ENCODE data around the gene FAM204A.

FAM204A gene

DNA sequence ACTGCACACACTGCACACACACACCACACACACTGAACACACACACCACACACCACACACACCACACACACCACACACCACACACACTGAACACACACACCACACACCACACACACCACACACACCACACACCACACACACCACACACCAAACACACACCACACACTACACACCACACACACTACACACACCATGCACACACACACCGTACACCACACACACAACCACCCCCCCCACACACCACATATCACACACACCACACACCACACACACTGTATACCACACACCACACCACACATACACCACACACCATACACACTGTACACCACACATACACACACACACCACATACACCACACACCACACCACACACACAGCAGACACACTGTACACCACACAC, 59.5 kb downstream of the FAM204A start:
- no peak for DNase-seq (ENCODE audit: low read depth in 2 of 3, low spot score in 2 of 3)

DNA sequence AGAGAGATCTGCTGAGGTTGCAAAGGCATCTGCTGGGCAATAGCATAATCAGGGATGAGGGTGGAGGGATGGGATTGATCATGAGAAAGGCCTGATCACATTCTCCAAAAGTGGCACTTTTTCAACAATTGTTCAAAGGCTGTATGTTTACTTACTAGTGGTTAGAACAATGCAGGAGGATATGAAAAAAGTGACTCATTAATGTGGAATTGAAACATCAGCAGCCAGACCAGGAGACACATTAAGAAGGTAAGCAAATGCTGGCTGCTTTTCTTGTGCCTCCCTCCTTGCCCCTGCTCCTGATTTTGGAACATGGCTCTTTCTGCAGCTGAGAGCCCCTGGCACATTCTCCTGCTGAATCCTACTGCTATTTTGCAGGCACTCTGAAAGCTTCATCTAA, 63.5 kb downstream of the FAM204A start:
- no peak for DNase-seq (ENCODE audit: low read depth in 2 of 3, low spot score in 2 of 3)

DNA sequence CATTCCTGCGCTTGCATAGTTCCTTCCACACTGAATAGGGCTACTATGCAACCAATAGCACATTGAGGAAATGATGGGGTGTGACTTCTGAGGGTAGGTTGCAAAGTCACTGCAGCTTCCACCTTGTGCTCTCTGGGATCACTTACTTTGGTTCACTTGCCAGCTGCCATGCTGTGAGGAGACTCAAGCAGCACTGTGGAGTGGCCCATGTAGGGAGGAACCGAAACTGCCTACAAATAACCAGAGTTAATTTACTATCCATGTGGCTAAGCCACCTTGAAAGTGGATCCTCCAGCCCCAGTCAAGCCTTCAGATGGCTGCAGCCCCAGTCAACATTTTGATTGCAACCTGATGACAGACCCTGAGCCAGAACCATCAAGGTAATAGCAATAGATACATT, 64.3 kb downstream of the FAM204A start:
- no peak for DNase-seq (ENCODE audit: low read depth in 2 of 3, low spot score in 2 of 3)

DNA sequence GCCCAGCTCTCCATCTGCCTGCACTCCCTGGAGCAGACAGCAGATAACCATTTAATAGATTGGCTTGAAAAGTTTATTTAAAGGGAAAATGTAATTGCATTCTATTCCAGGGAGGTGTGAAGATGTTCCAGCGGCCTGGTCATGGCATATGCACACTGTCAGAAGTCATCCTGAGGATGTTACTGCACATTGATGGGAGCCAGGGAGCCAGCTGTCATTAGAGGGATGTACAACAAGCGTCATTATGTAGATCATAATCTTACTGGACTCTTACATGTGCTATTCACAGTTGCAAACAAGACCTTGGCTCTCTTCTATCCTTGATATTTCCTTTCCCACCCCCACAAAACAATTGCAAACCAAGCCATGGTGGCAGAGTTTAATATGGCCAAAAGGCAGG, 65.4 kb downstream of the FAM204A start:
- DNase-seq (ENCODE audit: low read depth in 2 of 3, low spot score in 2 of 3): no peak

DNA sequence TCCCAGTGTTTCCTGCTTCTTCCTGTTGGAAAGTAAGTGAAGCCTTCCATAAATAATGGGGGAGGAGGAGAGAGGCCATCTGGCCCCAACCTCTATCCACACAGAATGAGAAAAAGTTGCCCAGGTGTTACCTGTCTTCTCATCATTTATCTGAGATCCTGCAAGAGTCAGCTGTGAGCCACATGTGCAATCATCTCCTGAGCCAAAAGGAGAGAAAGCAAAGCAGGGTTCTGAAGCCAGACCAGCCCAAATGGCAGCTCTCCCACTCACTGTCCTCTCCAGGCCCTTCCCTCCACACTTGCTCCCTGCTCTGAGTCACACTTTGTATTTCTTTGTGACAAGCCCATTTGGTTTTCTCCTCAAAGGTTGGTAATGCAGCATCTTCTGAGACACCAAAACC, 65.9 kb downstream of the FAM204A start:
- no peak for DNase-seq (ENCODE audit: low read depth in 2 of 3, low spot score in 2 of 3)

DNA sequence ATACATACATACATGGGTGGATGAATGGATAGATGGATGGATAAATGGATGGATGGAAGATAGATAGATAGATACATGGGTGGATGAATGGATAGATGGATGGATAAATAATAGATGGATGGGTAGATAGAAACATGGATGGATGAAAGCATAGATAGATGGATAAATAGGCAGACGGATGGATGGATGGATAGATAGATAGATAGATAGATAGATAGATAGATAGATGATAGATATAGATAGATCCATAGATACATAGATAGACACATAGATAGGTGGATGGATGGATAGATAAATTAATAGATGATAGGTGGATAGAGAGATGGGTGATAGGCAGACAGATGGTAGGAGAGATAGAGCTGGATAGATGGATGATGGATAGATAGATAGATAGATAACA, 68.5 kb downstream of the FAM204A start:
- no peak for DNase-seq (ENCODE audit: low read depth in 2 of 3, low spot score in 2 of 3)

DNA sequence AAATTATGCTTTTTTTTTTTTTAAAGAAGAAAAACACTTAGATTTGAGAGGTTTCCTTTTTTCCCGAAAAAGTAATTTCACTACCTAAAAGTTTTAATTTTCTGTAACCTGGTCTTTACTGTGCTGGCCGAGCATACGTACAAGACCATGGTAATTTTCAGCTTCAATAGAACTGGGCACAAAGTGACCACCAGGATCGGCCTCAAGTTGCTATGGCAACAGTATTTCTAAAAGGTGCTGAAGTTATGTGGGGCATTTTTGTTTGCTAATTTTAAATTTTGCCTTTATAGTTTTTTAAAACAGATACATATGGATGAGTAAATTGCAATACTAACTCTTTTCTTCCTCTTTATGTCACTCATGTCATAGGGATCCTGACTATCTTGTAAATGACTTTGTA, 69.4 kb downstream of the FAM204A start:
- DNase-seq (ENCODE audit: low read depth in 2 of 3, low spot score in 2 of 3): no peak

DNA sequence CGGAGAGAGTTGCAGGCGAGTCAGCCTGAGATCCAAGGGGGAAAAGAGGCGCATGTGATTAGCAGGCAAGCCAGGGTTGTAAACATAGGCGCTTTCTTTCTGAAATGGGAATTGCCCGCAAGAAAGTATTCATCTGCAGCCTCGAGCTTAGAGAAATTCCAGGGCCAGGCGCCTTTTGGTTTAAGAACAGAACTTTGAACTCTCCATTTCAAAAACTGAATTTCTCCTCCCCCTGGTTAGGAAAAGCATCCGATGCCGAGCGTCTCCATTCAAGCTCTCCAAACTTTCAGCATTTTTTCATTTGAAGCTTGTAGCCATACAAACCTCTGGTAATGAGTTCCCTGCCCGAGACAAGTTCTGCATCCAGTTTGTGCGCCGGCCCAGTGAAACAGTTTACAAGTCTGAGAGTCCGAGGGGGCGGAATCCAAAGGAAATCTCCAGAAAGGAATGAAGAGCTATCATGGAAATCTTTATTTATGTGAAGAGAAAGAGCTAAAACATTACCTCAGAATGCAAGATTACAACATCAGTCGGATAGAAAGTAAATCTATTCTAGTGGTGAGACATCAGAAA, 69.9 kb downstream of the FAM204A start:
- no peak for DNase-seq (ENCODE audit: low read depth in 2 of 3, low spot score in 2 of 3)

DNA sequence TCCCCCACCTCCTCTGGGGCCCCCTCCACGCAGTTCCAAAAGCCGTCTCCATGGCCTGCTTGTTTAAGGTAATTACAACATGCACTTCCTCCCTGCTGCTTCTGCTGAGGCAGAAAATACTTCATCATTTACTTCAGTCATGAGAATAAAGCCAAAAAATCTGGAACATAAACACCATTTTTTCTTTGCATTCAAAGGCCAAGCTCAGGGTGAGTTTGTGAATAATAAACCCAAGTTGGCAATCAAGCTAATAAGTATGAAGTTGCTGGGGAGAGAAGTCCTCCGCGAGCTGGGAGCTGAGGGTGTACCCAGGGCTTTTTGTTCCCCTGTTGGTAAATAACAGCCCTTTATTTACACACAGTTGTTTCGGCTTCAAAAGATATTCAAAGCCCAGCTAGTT, 70.5 kb downstream of the FAM204A start:
- DNase-seq (ENCODE audit: low read depth in 2 of 3, low spot score in 2 of 3): no peak

DNA sequence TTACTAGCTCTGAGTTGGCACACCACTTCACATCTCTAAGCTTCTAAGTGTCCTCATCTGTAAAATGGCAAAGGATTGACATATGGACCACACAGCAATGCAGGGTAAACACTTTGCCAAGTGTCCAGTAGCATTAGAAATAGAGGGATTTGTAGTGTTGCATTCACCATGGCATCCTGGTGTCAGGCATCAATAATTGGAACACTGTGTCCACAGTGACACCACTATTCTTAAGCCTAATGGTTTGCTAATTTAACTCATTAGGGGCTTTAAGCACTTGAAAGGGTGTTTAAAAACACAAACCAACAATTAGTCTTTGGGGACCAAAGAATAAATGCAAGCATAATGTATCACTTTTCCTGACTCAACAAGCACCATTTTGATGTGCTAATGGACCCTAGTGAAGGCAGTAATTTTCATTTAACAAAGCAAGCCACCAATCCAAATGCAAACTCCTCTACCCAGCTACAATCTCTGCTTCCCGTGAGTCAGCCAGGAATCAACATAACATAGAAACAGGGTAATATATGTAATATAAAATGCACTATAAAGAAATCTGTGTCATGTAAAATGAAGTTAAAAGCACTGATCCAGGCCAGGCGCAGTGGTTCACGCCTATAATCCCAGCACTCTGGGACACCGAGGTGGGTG, 75.9 kb downstream of the FAM204A start:
- DNase-seq (ENCODE audit: low read depth in 2 of 3, low spot score in 2 of 3): no peak

DNA sequence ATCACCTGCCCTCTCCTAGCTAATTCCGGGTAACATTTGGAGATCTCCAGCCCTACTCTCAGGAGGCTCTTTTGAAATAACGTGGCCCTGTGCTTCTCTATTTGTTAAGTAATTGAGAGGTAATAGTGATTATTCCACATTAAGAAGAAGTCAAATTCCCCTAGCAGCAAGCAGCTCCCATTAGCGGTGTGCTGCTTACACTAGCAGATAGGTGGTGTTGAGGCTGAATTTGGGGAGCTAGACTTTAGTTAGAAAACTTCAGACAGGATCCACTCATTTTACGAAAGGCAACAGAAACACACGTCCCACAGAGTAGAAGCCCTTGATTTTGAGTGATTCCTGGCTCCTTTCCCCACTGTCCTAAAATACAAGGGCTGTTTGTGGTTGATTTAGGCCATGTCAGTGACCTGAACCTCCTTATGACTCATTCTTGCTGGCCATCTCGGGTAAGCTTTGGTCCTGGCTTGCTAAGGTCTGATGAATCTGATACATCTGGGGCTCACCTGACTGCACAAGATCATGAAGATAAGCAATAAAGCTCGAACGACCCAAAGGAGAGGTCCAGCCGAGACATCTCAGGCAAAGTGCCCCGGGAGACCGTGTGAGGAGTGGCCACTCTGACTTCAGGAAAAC, 77.2 kb downstream of the FAM204A start:
- no peak for DNase-seq (ENCODE audit: low read depth in 2 of 3, low spot score in 2 of 3)

DNA sequence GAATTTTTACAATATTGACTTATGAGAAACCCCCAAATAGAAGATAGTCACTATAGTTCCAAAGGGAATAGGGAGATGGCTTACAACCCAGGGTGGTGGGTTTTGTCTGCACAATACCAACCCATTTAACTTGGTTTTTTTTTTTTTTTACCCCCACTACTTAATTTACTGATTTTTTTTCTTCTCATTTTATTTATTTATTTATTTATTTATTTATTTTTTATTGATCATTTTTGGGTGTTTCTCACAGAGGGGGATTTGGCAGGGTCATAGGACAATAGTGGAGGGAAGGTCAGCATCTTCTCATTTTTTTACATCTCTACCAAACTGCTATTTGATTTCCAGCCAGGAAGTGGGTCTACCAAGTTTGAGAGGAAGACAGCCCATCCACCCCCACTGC, 77.9 kb downstream of the FAM204A start:
- DNase-seq (ENCODE audit: low read depth in 2 of 3, low spot score in 2 of 3): no peak

DNA sequence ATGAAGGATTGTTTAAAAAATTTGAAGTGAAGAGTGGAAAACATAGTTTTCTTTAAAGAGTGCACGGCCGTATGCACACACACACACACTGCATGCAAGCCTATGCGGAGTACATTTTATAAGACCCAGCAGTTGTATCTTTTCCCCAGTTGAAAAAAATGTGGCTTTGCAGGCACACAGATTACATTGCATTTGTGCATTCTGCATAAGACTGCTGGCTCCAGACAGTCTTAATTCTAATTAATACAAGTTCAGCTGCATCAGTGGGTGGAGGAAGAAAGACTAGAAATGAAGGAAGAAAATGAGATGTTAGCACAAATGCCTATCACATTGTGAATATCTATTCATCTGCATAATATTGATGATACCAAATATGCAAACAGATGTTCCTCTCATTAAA, 79.6 kb downstream of the FAM204A start:
- no peak for DNase-seq (ENCODE audit: low read depth in 2 of 3, low spot score in 2 of 3)

DNA sequence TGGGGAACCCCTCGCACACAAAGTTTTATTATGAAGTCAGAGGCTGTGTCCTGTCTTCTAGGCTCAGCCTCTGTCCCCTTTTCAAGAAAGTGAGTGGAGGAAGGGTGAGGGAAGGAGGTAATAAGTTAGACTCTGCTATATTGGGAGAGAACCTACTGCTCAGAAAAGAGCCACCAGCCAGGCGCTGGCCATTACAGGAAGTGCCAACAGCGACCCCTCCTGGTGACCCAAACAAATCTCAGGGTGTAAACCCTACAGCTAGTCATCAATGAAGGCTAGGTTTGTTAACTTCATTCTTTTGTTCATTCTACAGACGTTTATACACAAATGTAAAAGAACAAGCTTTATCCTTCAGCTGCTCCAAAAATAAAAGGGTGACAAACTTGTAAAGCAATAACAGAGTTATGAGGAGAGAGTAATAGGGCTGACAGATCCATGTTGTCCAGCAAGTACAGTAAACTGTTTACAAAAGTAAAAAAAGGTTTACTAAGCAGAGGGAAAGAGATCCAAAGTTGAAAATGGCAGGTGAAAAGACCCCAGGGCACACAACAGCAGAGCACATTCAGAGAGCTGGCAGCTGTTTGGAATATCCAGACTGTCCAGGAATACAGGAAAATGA, 82.7 kb downstream of the FAM204A start:
- peak in 1 of 3 experiments; percentile 4 for DNase-seq (ENCODE audit: low read depth in 2 of 3, low spot score in 2 of 3)

DNA sequence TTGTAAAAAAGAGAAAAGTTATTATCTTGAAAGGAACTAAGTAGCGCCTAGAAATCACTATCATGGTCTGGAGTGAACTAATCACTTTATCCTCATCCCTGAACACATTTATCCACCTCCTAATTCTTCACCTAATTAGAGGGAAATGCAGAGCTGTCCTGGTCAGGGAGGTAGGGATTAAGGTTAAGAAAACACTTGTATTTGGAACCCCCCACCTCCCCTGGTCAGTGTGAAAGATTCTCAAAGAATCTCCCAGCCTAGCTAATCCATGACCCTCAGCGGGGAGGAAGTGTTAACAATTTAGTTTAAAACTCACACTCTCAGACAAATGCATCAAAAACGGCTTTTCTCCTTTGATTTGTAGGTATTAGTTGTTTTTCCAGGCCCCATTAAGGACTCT, 83.8 kb downstream of the FAM204A start:
- no peak for DNase-seq (ENCODE audit: low read depth in 2 of 3, low spot score in 2 of 3)

DNA sequence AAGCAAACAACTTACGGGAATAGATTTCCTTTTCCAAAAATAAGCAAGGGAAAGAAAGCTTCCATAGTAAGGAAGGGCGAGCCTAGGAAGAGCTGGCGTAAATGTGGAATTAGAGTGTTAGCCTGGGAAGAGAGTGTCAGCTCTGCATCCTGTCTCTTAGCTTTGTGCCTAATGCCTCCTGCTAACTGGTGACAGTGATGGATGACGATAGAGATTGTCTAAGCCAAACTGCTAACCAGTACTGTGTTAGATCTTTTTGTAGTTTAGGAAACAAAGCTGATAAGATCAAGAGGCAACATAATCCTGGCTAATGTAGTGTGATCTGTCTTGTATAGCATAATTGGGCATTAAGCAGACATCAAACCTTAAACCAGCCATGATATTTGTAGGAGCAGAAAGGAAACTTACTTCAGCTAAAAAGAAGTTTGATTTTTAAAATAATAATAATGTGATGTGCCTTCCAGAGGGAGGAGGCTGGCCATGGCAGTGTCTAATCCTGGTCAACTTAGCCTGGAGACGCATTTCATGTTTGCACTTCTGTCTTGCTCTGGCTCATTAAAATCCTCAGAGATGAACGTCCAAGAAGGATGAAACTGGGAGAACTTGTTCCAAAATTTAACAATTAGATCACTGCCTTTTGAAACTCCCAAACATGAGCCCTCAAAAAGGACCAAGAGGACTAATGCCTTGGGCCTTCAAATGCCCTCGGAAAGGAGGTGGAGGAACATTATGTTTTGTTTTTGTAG, 85.1 kb downstream of the FAM204A start:
- no peak for DNase-seq (ENCODE audit: low read depth in 2 of 3, low spot score in 2 of 3)

DNA sequence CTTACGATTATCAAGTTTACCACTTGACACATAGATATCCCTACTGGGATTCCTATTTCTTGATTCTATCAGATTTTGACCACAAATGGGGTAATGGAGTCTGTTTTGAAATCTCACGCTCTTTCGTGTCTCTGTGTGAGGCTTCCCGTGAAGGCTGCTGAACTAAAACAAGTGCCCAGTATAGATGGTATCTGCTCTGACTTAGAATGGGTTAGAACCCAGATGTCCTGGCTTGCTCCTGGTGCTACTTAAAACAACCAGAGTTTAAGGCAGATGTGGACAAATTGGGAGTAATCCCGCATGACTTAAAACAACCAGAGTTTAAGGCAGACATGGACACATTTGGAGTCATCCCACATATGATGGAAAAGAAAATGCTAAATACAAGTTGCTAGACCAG, 85.9 kb downstream of the FAM204A start:
- DNase-seq (ENCODE audit: low read depth in 2 of 3, low spot score in 2 of 3): no peak

DNA sequence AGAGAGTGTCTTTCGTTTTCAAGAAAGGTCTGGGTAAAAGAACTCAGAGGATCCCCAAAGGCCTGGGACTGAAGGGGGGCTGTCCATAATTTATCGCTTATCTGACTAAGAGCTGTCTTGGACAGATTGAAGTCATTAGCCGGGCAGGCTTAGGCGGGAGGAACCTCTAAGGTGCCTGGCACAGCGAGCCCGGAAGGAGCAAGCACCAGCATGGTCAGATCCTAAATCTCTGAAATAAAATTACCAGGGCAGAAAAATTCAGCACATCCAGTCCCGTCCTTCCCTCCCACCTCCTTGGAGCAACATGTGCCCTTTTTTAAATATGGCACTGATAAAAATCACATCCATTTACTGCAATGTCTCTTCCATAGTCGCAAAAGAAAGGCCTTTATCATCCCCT, 86.8 kb downstream of the FAM204A start:
- DNase-seq (ENCODE audit: low read depth in 2 of 3, low spot score in 2 of 3): no peak

DNA sequence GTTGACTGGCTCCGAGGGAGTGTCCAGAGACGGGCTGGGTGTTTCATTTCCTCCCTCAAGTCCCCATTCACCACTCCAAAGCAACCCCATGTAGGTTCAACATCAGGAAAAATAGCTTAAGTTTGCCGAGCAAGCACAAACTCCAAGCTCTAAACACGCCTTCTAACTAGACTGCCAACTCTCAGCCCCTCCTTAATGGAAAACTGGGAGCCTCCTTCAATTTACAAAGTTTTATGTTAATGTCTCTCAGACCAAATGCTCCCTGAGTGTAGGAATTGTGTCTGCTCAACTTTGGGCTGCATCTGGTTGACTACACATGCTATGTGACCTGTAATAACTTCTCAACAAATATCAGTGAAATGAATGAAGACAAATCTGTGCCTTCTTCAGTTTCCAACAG, 87.5 kb downstream of the FAM204A start:
- no peak for DNase-seq (ENCODE audit: low read depth in 2 of 3, low spot score in 2 of 3)

DNA sequence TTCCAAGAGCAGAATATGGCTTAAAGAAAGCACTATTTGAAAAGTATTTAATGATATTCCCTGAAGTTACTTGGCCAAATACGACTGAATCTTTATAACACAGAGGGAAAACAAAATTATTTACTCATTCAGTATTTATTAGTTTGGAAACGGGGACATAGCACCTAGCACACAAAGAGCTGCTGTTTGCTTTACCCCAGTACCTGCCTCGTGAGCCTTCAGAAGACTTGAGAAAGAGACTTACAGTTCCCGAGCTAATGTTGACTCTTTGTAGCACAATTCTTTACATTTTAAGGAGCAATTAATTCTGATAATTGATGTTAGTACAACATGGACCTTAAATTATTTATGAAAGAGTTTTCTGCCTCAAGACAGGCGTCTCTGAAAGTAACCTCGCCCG, 88.7 kb downstream of the FAM204A start:
- DNase-seq (ENCODE audit: low read depth in 2 of 3, low spot score in 2 of 3): no peak

DNA sequence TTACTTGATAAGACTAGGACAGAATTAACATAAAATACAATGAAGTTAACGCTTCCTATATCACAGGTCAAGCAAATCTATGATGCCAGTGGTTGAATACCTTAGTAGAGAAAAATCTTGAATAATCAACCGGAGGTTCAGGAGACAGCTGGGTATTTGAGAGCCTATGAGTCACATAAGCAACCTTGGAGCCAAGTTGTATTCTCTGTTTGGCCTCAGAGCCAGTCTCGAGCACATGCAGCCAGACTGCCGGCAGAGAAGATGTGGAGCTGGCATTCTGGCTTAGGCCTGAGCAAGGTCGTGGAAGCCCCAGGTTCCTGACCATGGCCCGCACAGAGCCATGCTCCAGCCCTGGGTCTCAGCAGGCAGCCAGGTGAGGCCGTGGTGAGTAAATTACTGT, 90.3 kb downstream of the FAM204A start:
- no peak for DNase-seq (ENCODE audit: low read depth in 2 of 3, low spot score in 2 of 3)

DNA sequence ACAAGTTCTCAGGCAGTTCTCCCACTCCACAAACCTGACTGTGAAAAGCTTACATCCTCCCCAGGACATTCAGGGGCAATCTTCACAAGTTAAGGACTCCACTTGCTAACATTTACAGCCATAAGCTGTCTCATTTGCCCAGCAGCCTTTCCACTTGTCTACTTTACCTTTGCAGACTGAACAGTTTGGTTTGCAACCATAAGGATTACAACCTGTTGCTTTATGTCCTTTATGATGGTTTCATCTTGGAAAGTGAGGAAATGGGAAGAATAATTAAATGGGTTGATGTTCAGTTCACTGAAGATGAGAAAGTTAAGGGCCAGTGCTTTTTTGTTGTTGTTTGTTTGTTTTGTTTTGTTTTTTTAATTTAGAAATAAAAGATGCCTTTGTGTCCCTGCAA, 92.4 kb downstream of the FAM204A start:
- DNase-seq (ENCODE audit: low read depth in 2 of 3, low spot score in 2 of 3): no peak
